Ishikawa (cell line): ENCODE results near the gene GNB1L.

Source experiments
- CEBPB ChIP-seq: IDR thresholded peaks from 2 replicates; pipeline ENCODE4 v1.6.1; 2012
- CREB1 ChIP-seq: IDR thresholded peaks from 2 replicates; pipeline ENCODE4 v1.6.1; 2012; ENCODE audit warnings: low read depth
- EGR1 ChIP-seq: IDR thresholded peaks from 2 replicates; pipeline ENCODE4 v1.6.1; 2012
- EP300 ChIP-seq: IDR thresholded peaks from 2 replicates; pipeline ENCODE4 v1.6.1; 2012; ENCODE audit warnings: borderline replicate concordance
- MAX ChIP-seq: IDR thresholded peaks from 2 replicates; pipeline ENCODE4 v1.6.1; 2012
- NFIC ChIP-seq: IDR thresholded peaks from 2 replicates; pipeline ENCODE4 v1.6.1; 2012
- RAD21 ChIP-seq: IDR thresholded peaks from 2 replicates; pipeline ENCODE4 v1.6.1; 2012; ENCODE audit warnings: low read depth
- REST ChIP-seq: IDR thresholded peaks from 2 replicates; pipeline ENCODE4 v1.6.1; 2012; ENCODE audit warnings: low read depth, mild to moderate bottlenecking
- TAF1 ChIP-seq: IDR thresholded peaks from 2 replicates; pipeline ENCODE4 v1.6.1; 2012; ENCODE audit warnings: low read depth, mild to moderate bottlenecking
- YY1 ChIP-seq: IDR thresholded peaks from 2 replicates; pipeline ENCODE4 v1.6.1; 2012; ENCODE audit warnings: low read depth

- TF ChIP-seq CREB1 (no peak), EGR1 (no peak), NFIC (no peak), RAD21 (no peak), MAX (no peak), TAF1 (no peak), REST (no peak), EP300 (no peak), CEBPB (no peak), YY1 (no peak)
Measured at GRCh38 chr22:19826619-19826950, 28.1 kb downstream of the GNB1L start.
